Pancreas (tissue), 10 donors: ENCODE data around the gene RHBDL2. TPM values are rescaled to one million over a fixed set of nuclear protein-coding genes. Genes with fewer than 3 reads are reported as not detected.

Source experiments
- ATAC-seq, 4 donors: fragments of 200-7000 bp; cut with Tn5 transposase; one replicate each; pipeline versions ENCODE4 v1.8.0 to v1.9.1; 2020; ENCODE audit warnings: mild to moderate bottlenecking in 4 of 4, moderate library complexity in 4 of 4
- DNase-seq, 6 donors: peaks; one replicate each; pipeline ENCODE4 v3.0.0-alpha.2; 2020
- FAIRE-seq: peaks from 2 replicates; lab custom pipeline; 2012; peaks lifted over from hg19 to GRCh38; lab: Jason Lieb, UNC
- H3K27ac ChIP-seq, 4 donors: fragments of 200-600 bp; sonication (generic); 1 replicate in 3 of 4; 2 replicates in 1 of 4; pipeline versions ENCODE4 v1.5.0 to v1.8.0; 2020
- H3K27me3 ChIP-seq, 4 donors: fragments of 200-600 bp; one replicate each; pipeline ENCODE4 v1.8.0; 2021
- H3K36me3 ChIP-seq, 3 donors: fragments of 200-600 bp; sonication (generic) in 1 of 3; one replicate each; pipeline versions ENCODE4 v1.5.0 to v1.8.0; 2020 to 2021
- H3K4me1 ChIP-seq, 3 donors: fragments of 200-600 bp; one replicate each; pipeline ENCODE4 v1.8.0; 2021
- H3K4me3 ChIP-seq, 4 donors: fragments of 200-600 bp; sonication (generic) in 2 of 4; one replicate each; pipeline versions ENCODE4 v1.5.0 to v1.8.0; 2020 to 2021
- H3K9me3 ChIP-seq, 4 donors: fragments of 200-600 bp; one replicate each; pipeline ENCODE4 v1.8.0; 2021
- WGBS, 2 donors: extraction: QIAGEN DNeasy Blood & Tissue Kit; methylation state at CpG; one replicate each; pipeline ENCODE4 v1.1.7; 2013; 5-methylcytosine and 5-hydroxymethylcytosine counted together
- intact Hi-C, 3 donors: fragments of 100-400 bp; cut with DNase I; formaldehyde crosslinking; loops; one replicate each; pipeline versions ENCODE4 v1.11.1 to v1.14.2; 2022
- polyA plus RNA-seq, 2 donors: library from polyadenylated mRNA; stranded (reverse); fragments of 200-250 nt; gene quantifications; one replicate each; pipeline ENCODE4 v1.2.3, GENCODE V29; 2013
- total RNA-seq, 6 donors: library from RNA; stranded (reverse); fragmentation: NEBNext Ultra II Directional in 4 of 6; extraction: Animal tissue kit (Norgen Biotek cat#: 25700) in 4 of 6; gene quantifications; one replicate each; pipeline versions ENCODE4 v1.2.1 to v1.2.4, GENCODE V29; 2021 to 2023
- TF ChIP-seq, protein P1 (sequence below), 4 donors: fragments of 200-600 bp; sonication (generic) in 3 of 4; IDR thresholded peaks; one replicate each; pipeline versions ENCODE4 v1.5.0 to v1.8.0; 2021; ENCODE audit warnings: antibody characterized with exemption in 4 of 4
- donor health status: healthy with polysubstance abuse.
- donor health status: DM: no; HTN: no; CAD: no; lungs with moderate emphysema.
- donor health status: DM: no; HTN: no; CAD: no.
- donor health status: control.
- donor health status: control.
- donor health status: Bipolar disorder and iron deficiency.
- donor health status: DM: yes; HTN: yes; CAD: no.
- donor health status: DM: no; HTN: no; CAD: no.
- donor health status: DM: no; HTN: no; CAD: no.
- donor health status: DM: yes; HTN: yes; CAD: no.

The RHBDL2 gene
- total and polyA plus RNA-seq, 8 donors, result 0.05 to 1.9 (median 0.39) TPM

DNA sequence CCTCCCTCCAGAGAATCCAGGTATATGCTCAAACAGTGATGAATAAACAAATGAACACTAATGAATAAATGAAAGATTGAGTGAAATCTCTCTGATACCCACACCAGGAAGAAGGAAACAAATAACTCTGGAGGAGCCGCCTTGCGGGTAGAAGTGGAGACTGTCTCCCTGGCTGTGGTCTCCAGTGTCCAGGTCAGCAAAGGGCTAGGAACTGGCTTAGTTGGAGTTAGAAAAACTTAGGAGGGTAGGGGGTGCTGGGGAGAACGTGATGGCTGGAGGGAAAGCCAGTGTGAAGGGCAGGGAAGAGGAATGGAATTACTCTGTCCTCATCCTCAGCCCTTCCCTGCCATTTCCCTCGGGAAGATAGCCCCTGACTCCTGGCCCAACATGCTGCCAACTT is 537 bp downstream of the RHBDL2 start:
- no peaks in the 10 kb centered on the region for H3K9me3 ChIP-seq
- H3K4me3 ChIP-seq, result peak overlapping the region in 3 of 4 donors; percentile 19 to 43 (median 28)
- DNase-seq (no peak), ATAC-seq (peak; percentile 21 to 61 (median 53)), FAIRE-seq (no peak)
- 38 to 51% methylated on average over 4 of the region's 4 CpGs for whole genome bisulfite sequencing, 2 donors
- H3K27me3 ChIP-seq, result no peaks in the 10 kb centered on the region
- peak overlapping the region in 2 of 4 donors; percentile 27 to 28 for H3K27ac ChIP-seq
- intact Hi-C loops, result no loop called here
- peaks cover 0 to 2% (median 0%) of the 10 kb centered on the region in 3 donors for H3K4me1 ChIP-seq
- no peaks in the 10 kb centered on the region for H3K36me3 ChIP-seq
- TF ChIP-seq, protein P1, sequence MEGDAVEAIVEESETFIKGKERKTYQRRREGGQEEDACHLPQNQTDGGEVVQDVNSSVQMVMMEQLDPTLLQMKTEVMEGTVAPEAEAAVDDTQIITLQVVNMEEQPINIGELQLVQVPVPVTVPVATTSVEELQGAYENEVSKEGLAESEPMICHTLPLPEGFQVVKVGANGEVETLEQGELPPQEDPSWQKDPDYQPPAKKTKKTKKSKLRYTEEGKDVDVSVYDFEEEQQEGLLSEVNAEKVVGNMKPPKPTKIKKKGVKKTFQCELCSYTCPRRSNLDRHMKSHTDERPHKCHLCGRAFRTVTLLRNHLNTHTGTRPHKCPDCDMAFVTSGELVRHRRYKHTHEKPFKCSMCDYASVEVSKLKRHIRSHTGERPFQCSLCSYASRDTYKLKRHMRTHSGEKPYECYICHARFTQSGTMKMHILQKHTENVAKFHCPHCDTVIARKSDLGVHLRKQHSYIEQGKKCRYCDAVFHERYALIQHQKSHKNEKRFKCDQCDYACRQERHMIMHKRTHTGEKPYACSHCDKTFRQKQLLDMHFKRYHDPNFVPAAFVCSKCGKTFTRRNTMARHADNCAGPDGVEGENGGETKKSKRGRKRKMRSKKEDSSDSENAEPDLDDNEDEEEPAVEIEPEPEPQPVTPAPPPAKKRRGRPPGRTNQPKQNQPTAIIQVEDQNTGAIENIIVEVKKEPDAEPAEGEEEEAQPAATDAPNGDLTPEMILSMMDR (IDR thresholded peaks at IDR 0.05), result no peak

GRCh38 chr1:38940339-38941047 is 1.1 kb downstream of the RHBDL2 start:
- peaks cover 0 to 2% (median 0%) of the 10 kb centered on the region in 3 donors for H3K4me1 ChIP-seq
- WGBS, 2 donors, result 61 to 66% methylated on average over 9 of the region's 9 CpGs
- H3K9me3 ChIP-seq, result no peaks in the 10 kb centered on the region
- H3K27me3 ChIP-seq, result no peaks in the 10 kb centered on the region
- no peak overlapping the region for H3K4me3 ChIP-seq
- TF ChIP-seq, protein P1 (IDR thresholded peaks at IDR 0.05), result no peak
- no peaks in the 10 kb centered on the region for H3K36me3 ChIP-seq
- ATAC-seq, result peak in 2 of 4 donors; percentile 37 to 41
- intact Hi-C loops, result no loop called here
- no peak for FAIRE-seq
- H3K27ac ChIP-seq, result no peak overlapping the region
- DNase-seq, result peak in 1 of 6 donors; percentile 8

DNA sequence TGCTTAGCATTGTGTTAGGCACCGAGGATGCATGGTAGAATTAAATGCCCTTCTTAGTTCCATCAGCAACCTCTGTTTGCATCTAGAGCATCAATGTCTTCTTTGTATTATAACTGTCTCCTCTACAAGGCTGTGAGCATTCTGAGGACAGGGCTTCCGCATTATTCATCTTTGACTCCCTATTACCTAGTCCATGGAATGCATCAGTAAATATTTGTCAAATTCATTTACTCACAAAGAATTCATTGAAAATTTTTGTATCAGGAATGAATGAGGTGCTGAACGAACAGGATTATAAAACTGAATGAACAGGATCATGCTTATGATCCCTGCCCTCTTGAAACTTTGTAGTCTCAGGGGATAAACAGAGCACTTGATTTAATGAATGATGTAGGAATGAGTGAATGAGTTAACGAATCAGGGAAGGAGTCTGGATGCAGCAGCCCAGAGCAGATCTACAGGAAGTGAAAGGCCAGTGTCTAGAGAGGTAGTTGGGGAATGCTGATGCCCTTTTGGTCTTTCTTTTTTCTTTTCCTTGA is 2.8 kb downstream of the RHBDL2 start:
- FAIRE-seq (no peak), ATAC-seq (no peak), DNase-seq (no peak)
- no peaks in the 10 kb centered on the region for H3K27me3 ChIP-seq
- intact Hi-C loops, result no loop called here
- peaks cover 0 to 2% (median 0%) of the 10 kb centered on the region in 3 donors for H3K4me1 ChIP-seq
- no peaks in the 10 kb centered on the region for H3K36me3 ChIP-seq
- WGBS, 2 donors, result 53 to 63% methylated on average over 4 of the region's 4 CpGs
- H3K27ac ChIP-seq, result no peak overlapping the region
- TF ChIP-seq, protein P1 (IDR thresholded peaks at IDR 0.05), result no peak
- H3K4me3 ChIP-seq, result no peak overlapping the region
- H3K9me3 ChIP-seq, result no peaks in the 10 kb centered on the region

DNA sequence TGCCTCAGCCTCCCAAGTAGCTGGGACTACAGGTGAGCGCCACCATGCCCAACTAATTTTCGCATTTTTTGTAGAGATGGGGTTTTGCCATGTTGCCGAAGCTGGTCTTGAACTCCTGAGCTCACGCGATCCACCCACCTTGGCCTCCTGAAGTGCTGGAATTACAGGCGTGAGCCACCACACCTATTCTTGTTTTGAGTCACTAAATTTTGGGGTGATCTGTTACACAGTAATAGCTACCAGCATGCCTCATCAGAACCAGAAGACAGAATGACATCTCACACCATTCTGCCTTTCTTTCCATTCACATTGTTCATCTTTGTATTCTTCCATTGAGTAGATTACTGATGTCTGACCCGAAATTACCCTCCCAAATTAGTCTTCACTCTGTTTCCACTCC is 9.1 kb downstream of the RHBDL2 start:
- 93 to 96% methylated on average over 7 of the region's 7 CpGs for WGBS, 2 donors
- H3K27me3 ChIP-seq, result no peaks in the 10 kb centered on the region

More for the DNA sequence above, 9.1 kb downstream of the RHBDL2 start:
- H3K27ac ChIP-seq, result no peak overlapping the region
- no peak for DNase-seq
- intact Hi-C loops, result no loop called here
- peaks cover 0 to 1% (median 0%) of the 10 kb centered on the region in 3 donors for H3K4me1 ChIP-seq
- TF ChIP-seq, protein P1 (IDR thresholded peaks at IDR 0.05), result no peak
- no peak for FAIRE-seq
- H3K36me3 ChIP-seq, result no peaks in the 10 kb centered on the region
- H3K4me3 ChIP-seq, result no peak overlapping the region
- H3K9me3 ChIP-seq, result no peaks in the 10 kb centered on the region
- no peak for ATAC-seq
